ENCODE measurements around the gene GRIK1.

DNA sequence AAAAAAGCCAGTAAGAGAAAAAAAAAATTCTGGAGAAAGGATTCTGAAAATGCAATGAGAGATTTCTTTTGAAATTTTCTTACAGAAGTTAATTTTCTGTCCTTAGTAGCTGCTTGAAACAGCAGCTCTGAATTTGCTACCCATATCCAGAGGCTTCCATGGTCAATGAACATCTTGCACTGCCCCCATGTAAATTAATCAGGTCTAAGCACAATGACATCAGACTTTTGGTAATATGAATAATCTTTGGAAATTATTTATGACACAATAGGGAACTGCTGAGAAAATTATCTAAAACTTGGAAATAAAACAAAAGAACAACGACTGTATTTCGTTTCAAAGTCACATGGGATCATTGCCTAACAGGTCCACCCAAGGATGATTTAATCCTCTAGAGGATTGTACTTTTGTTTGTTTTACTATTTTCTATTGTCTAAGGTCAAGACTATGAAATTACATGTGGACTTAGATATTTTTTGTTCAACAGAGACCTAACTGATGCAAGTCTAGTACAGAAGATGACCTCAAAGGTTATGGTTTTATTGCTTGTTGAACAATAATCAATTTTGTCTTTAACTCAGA, 328.9 kb downstream of the GRIK1 start:
- TF ChIP-seq, protein P1, sequence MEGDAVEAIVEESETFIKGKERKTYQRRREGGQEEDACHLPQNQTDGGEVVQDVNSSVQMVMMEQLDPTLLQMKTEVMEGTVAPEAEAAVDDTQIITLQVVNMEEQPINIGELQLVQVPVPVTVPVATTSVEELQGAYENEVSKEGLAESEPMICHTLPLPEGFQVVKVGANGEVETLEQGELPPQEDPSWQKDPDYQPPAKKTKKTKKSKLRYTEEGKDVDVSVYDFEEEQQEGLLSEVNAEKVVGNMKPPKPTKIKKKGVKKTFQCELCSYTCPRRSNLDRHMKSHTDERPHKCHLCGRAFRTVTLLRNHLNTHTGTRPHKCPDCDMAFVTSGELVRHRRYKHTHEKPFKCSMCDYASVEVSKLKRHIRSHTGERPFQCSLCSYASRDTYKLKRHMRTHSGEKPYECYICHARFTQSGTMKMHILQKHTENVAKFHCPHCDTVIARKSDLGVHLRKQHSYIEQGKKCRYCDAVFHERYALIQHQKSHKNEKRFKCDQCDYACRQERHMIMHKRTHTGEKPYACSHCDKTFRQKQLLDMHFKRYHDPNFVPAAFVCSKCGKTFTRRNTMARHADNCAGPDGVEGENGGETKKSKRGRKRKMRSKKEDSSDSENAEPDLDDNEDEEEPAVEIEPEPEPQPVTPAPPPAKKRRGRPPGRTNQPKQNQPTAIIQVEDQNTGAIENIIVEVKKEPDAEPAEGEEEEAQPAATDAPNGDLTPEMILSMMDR (IDR thresholded peaks at IDR 0.05; ENCODE audit: borderline replicate concordance, extremely low read depth, low read length, poor library complexity, severe bottlenecking): no peak
- TF ChIP-seq EZH2 (IDR thresholded peaks at IDR 0.05; ENCODE audit: borderline replicate concordance, low read depth, low read length, severe bottlenecking): no peak
